Measurements from ENCODE around the gene ACAP3. TPM values are rescaled to one million over a fixed set of nuclear protein-coding genes. Genes with fewer than 3 reads are reported as not detected.
A peak's percentile ranks its signal among the peaks of the same experiment; 100 is the strongest.

ACAP3 gene
- total RNA-seq, 1 experiment from 2014 or later, result 42.2 TPM

DNA sequence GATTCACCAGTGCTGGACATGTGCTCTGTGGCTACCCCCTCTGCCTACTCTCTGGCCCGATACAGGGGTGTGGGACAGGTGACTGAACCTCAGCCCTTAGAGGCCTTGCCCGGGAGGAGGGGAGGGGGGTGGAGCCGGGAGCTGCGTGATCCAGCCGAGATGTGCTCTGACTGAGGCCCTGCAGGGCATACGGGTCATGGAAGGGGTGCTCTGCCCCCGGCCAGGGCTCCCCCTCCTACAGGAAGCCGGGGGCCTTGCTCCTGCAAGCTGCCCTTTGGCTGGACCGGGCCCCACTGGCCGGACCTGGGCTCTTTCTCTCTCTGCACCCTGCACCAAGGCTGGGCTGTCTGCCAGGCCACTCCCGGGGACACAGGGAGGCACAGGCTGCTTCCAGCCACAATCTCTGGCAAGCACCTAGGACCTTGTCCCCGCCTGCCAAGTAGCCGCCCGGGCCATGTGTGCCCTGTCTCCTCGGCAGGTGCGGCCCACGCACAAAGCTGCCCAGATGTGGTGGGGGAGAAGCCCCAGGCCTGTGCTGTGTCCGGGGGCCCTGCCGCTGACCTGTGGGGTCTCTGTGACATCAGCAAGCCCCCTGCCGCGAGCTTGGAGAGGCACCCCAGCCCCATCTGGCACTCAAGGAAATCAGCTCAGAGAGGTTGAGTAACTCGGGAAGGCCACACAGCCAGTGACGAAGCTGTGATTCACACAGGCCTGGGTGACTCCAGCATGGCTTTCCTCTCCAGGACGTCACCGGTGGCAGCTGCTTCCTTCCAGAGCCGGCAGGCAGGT lies 26.0 kb downstream of the ACAP3 start:
- no peaks in the 10 kb centered on the region for H3K4me1 Mint-ChIP-seq

DNA sequence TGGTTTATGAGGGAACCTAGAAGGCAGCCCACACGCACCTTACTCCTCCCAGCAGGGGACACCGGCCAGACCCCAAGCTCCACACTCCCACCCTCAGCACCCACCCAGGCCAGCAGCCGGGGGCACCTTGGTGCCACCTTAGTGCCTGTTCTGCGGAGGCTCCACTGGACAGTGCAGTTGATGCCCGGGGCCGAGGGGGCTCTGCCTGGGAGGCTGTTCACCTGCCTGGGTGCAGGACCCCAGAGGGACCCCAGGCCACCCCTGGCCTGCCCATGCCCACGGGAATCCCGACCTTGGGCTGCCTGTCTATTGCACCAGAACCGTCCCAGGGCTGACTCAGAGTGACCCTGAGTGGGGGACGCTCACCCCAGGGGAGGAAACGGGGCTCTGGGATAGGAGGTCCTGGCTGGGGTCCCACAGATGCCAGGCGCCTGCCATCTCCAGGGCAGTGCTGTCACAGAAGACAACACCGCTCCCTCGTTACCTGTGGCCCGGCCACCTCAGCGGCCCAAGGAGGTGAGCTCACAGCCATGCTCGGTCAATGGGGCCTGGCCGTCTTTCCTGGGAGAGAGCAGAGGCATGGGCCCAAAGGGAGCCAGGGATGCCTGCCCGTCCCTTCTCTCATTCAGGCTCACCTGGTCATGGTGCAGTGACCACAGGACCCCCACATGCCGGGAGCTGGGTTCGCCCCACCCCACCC lies 26.8 kb downstream of the ACAP3 start:
- POLR2A ChIA-PET, result no interaction called here
- no peak overlapping the region for H3K27ac Mint-ChIP-seq

More for the DNA sequence above, 26.0 kb downstream of the ACAP3 start:
- ATAC-seq (no peak), DNase-seq (ENCODE audit: low spot score) (peak; percentile 18)
- ChIA-PET POLR2A (no interaction called here), CTCF (interaction anchor here (1.1 to 1.5 kb wide), 4 partner anchors 8 to 19 kb away, joined by 3 to 8 read pairs (median 4); no protein-coding TSS in a partner anchor)
- no peak overlapping the region for H3K27ac Mint-ChIP-seq
- H3K27me3 Mint-ChIP-seq (ENCODE audit: low read depth), result no peaks in the 10 kb centered on the region
- TF ChIP-seq, protein P1, sequence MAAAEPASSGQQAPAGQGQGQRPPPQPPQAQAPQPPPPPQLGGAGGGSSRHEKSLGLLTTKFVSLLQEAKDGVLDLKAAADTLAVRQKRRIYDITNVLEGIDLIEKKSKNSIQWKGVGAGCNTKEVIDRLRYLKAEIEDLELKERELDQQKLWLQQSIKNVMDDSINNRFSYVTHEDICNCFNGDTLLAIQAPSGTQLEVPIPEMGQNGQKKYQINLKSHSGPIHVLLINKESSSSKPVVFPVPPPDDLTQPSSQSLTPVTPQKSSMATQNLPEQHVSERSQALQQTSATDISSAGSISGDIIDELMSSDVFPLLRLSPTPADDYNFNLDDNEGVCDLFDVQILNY (CRISPR knock-in tag; IDR thresholded peaks at IDR 0.05), result no peak
- TF ChIP-seq GABPB1 (CRISPR knock-in tag; IDR thresholded peaks at IDR 0.05) (no peak), SMAD3 (CRISPR knock-in tag; IDR thresholded peaks at IDR 0.05; ENCODE audit: borderline replicate concordance) (no peak)
- no peaks in the 10 kb centered on the region for H3K36me3 Mint-ChIP-seq
- no peak overlapping the region for H3K4me3 Mint-ChIP-seq
- H3K9me3 Mint-ChIP-seq, result peaks cover 5% of the 10 kb centered on the region

More for the DNA sequence above, 26.8 kb downstream of the ACAP3 start:
- CTCF ChIA-PET, result interaction anchor here (1.4 to 1.5 kb wide), 2 partner anchors 9 to 11 kb away, joined by 4 to 8 read pairs; no protein-coding TSS in a partner anchor
- Mint-ChIP-seq H3K4me1 (no peaks in the 10 kb centered on the region), H3K27me3 (ENCODE audit: low read depth) (no peaks in the 10 kb centered on the region), H3K36me3 (no peaks in the 10 kb centered on the region), H3K9me3 (peaks cover 5% of the 10 kb centered on the region), H3K4me3 (no peak overlapping the region)
- TF ChIP-seq, protein P2, sequence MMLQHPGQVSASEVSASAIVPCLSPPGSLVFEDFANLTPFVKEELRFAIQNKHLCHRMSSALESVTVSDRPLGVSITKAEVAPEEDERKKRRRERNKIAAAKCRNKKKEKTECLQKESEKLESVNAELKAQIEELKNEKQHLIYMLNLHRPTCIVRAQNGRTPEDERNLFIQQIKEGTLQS (CRISPR knock-in tag; conservative IDR thresholded peaks at IDR 0.05), result no peak
- TF ChIP-seq SMAD3 (CRISPR knock-in tag; IDR thresholded peaks at IDR 0.05; ENCODE audit: borderline replicate concordance) (no peak), TEAD4 (CRISPR knock-in tag; IDR thresholded peaks at IDR 0.05) (no peak), CBFB (CRISPR knock-in tag; IDR thresholded peaks at IDR 0.05; ENCODE audit: low read depth) (no peak), TP53 (CRISPR knock-in tag; IDR thresholded peaks at IDR 0.05) (no peak), RORB (CRISPR knock-in tag; IDR thresholded peaks at IDR 0.05) (no peak), ESRRA (CRISPR knock-in tag; IDR thresholded peaks at IDR 0.05; ENCODE audit: borderline replicate concordance) (no peak), JUN (CRISPR knock-in tag; IDR thresholded peaks at IDR 0.05) (no peak), EMX1 (CRISPR knock-in tag; IDR thresholded peaks at IDR 0.05) (no peak), NR1H2 (CRISPR knock-in tag; IDR thresholded peaks at IDR 0.05) (no peak), SOX15 (CRISPR knock-in tag; IDR thresholded peaks at IDR 0.05) (no peak), ZNF671 (CRISPR knock-in tag; IDR thresholded peaks at IDR 0.05) (no peak), PRRX2 (CRISPR knock-in tag; IDR thresholded peaks at IDR 0.05) (no peak), GABPB1 (CRISPR knock-in tag; IDR thresholded peaks at IDR 0.05) (no peak), MXD4 (CRISPR knock-in tag; IDR thresholded peaks at IDR 0.05; ENCODE audit: borderline replicate concordance) (no peak)
- TF ChIP-seq, protein P3, sequence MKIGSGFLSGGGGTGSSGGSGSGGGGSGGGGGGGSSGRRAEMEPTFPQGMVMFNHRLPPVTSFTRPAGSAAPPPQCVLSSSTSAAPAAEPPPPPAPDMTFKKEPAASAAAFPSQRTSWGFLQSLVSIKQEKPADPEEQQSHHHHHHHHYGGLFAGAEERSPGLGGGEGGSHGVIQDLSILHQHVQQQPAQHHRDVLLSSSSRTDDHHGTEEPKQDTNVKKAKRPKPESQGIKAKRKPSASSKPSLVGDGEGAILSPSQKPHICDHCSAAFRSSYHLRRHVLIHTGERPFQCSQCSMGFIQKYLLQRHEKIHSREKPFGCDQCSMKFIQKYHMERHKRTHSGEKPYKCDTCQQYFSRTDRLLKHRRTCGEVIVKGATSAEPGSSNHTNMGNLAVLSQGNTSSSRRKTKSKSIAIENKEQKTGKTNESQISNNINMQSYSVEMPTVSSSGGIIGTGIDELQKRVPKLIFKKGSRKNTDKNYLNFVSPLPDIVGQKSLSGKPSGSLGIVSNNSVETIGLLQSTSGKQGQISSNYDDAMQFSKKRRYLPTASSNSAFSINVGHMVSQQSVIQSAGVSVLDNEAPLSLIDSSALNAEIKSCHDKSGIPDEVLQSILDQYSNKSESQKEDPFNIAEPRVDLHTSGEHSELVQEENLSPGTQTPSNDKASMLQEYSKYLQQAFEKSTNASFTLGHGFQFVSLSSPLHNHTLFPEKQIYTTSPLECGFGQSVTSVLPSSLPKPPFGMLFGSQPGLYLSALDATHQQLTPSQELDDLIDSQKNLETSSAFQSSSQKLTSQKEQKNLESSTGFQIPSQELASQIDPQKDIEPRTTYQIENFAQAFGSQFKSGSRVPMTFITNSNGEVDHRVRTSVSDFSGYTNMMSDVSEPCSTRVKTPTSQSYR (CRISPR knock-in tag; IDR thresholded peaks at IDR 0.05), result no peak
- TF ChIP-seq, protein P4, sequence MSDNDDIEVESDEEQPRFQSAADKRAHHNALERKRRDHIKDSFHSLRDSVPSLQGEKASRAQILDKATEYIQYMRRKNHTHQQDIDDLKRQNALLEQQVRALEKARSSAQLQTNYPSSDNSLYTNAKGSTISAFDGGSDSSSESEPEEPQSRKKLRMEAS (CRISPR knock-in tag; IDR thresholded peaks at IDR 0.05), result no peak
- TF ChIP-seq, protein P5, sequence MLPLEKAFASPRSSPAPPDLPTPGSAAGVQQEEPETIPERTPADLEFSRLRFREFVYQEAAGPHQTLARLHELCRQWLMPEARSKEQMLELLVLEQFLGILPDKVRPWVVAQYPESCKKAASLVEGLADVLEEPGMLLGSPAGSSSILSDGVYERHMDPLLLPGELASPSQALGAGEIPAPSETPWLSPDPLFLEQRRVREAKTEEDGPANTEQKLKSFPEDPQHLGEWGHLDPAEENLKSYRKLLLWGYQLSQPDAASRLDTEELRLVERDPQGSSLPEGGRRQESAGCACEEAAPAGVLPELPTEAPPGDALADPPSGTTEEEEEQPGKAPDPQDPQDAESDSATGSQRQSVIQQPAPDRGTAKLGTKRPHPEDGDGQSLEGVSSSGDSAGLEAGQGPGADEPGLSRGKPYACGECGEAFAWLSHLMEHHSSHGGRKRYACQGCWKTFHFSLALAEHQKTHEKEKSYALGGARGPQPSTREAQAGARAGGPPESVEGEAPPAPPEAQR (CRISPR knock-in tag; IDR thresholded peaks at IDR 0.05), result no peak
- TF ChIP-seq, protein P6, sequence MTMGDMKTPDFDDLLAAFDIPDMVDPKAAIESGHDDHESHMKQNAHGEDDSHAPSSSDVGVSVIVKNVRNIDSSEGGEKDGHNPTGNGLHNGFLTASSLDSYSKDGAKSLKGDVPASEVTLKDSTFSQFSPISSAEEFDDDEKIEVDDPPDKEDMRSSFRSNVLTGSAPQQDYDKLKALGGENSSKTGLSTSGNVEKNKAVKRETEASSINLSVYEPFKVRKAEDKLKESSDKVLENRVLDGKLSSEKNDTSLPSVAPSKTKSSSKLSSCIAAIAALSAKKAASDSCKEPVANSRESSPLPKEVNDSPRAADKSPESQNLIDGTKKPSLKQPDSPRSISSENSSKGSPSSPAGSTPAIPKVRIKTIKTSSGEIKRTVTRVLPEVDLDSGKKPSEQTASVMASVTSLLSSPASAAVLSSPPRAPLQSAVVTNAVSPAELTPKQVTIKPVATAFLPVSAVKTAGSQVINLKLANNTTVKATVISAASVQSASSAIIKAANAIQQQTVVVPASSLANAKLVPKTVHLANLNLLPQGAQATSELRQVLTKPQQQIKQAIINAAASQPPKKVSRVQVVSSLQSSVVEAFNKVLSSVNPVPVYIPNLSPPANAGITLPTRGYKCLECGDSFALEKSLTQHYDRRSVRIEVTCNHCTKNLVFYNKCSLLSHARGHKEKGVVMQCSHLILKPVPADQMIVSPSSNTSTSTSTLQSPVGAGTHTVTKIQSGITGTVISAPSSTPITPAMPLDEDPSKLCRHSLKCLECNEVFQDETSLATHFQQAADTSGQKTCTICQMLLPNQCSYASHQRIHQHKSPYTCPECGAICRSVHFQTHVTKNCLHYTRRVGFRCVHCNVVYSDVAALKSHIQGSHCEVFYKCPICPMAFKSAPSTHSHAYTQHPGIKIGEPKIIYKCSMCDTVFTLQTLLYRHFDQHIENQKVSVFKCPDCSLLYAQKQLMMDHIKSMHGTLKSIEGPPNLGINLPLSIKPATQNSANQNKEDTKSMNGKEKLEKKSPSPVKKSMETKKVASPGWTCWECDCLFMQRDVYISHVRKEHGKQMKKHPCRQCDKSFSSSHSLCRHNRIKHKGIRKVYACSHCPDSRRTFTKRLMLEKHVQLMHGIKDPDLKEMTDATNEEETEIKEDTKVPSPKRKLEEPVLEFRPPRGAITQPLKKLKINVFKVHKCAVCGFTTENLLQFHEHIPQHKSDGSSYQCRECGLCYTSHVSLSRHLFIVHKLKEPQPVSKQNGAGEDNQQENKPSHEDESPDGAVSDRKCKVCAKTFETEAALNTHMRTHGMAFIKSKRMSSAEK (CRISPR knock-in tag; IDR thresholded peaks at IDR 0.05; ENCODE audit: borderline replicate concordance), result no peak
- DNase-seq (ENCODE audit: low spot score), result no peak
- ATAC-seq, result no peak

Measured in WTC11 (cell line).